Measurements from ENCODE around the gene RBM45.
"Not testable (repeated sequence)": the region's sequence is repeated elsewhere in the genome, so short reads cannot be mapped to it uniquely, and the experiment has no call there.

RBM45 gene

DNA sequence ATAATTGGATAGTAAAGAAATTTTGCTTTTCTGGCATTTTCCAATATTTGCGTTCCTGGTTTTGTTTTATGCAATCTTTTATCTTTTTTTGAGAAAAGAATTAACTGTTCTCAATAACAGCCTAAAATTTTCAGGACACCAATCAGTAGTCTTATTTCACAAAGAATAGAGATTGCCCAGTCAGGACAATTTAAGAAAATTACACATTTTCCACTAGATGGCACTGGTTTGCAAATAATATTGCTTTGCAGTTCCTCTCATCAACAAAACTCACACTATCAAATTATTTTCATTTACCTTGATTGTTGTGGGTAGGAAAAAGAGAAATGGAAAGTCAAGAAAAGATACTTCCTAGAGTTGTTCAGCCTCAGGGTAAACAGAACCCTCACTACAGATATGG lies 2.4 kb upstream of the RBM45 start:
- DNase-seq = peak in 1 of 2 donors; percentile 45

GRCh38 chr2:178110681-178111080 lies 1.6 kb upstream of the RBM45 start:
- no peak for DNase-seq

- DNase-seq = no peak
These were observed 494 bp upstream of the RBM45 start for GRCh38 chr2:178111743-178112142.

- DNase-seq = no peak
These were observed 2.2 kb downstream of the RBM45 start for GRCh38 chr2:178114462-178114861.

GRCh38 chr2:178115271-178115670 lies 3.0 kb downstream of the RBM45 start:
- no peak for DNase-seq

- no peak for DNase-seq
These were observed 5.5 kb downstream of the RBM45 start for GRCh38 chr2:178117725-178118124.

- DNase-seq = no peak
These were observed 7.1 kb downstream of the RBM45 start for GRCh38 chr2:178119179-178119922.

DNA sequence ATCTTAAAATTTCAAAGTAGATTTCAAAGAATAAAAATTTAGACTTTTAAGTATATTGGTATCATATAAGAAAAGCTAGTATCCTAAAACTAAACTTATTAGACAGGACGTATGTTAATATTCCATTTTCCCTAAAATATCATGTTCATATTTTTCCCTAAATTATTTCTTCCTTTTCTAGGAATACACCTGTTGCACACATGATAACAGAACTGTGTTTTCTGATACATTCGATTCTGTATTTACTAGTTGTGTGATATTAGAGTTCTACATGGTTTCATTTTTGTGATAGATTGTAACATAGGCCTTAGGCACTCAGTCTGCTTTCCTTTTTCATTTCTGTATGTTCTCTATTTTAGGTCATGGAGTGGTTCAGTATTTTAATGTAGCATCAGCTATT lies 10.9 kb downstream of the RBM45 start:
- DNase-seq = no peak

DNA sequence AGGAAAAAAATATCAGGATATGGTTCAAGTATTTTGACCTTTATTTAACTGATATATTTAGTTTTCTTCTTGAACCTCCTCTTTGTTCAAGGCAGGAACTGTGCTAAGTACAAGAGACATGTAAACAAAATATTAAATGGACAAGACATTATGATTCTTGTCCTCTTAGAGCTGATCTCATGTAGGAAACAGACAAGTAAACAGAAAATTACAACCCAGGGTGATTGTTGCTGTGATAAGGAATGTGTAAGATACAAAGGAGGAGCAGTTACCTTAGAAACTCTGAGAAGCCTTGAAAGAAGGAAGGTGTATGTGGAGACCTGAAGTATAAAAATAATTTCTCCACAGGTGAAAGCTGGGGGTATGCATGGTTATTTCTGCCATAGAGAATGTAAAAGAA lies 12.9 kb downstream of the RBM45 start:
- DNase-seq = no peak

DNA sequence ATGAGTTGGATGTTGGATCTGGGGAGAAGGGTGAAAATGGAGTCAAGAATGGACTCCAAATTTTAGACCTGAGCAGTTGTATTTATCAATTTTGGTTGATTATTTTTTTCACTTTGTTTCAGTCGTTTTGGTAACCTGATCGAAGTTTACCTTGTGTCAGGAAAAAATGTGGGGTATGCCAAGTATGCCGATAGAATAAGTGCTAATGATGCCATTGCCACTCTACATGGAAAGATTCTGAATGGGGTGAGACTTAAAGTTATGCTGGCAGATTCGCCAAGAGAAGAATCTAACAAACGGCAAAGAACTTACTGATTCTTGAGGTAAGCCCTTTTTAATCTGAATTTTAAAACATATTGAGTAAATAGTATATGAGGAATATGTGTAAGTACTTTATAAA lies 13.6 kb downstream of the RBM45 start:
- no peak for DNase-seq

GRCh38 chr2:178128836-178129630 lies 16.8 kb downstream of the RBM45 start:
- no peak for DNase-seq

GRCh38 chr2:178136321-178137025 lies 24.2 kb downstream of the RBM45 start:
- no peak for DNase-seq

- no peak for DNase-seq
These were observed 30.2 kb downstream of the RBM45 start for GRCh38 chr2:178142274-178143065.

GRCh38 chr2:178143481-178143880 lies 31.2 kb downstream of the RBM45 start:
- no peak for DNase-seq

GRCh38 chr2:178152033-178152432 lies 39.8 kb downstream of the RBM45 start:
- no peak for DNase-seq

- DNase-seq = no peak
These were observed 40.3 kb downstream of the RBM45 start for GRCh38 chr2:178152542-178152941.

DNA sequence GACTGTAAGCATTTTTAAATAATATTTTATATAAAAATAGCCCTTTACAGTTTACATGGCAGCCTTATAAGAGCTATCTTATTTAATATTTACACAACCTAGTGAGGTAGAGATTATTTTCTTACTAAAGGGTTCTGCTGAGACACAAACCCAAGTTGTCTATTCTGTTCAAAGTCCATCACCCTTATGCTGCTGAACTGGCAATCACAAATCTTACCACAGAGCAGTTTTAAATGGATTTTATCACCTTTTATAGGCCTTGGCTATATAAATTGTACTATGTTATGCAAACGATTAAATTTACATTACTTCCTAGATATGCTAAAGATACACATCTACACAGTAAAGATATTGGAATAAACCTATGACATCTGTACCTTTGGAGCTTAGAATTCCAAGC lies 40.7 kb downstream of the RBM45 start:
- DNase-seq = no peak

DNA sequence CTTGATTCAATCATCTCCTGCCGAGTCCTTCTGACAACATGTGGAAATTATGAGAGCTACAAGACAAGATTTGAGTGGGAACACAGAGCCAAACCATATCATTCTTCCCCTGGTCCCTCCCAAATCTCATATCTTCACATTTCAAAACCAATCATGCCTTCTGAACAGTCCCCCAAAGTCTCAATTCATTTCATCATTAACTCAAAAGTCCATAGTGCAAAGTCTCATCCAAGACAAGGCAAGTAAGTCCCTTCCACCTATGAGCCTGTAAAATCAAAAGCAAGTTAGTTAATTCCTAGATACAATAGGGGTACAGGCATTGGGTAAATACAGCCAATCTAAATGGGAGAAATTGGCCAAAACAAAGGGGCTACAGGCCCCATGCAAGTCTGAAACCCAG lies 41.6 kb downstream of the RBM45 start:
- not testable (repeated sequence) for DNase-seq

DNA sequence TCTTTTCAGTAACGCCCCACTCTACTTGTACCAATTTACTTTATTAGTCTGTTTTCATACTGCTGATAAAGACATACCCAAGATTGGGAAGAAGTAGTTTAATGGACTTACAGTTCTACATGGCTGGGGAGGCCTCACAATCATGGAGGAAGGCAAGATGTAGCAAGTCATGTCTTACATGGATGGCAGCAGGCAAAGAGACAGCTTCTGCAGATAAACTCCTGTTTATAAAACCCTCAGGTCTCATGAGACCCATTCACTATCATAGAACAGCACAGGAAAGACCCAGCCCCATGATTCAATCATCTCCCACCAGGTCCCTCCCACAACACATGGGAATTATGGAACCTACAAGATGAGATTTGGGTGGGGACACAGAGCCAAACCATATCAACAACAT lies 43.3 kb downstream of the RBM45 start:
- no peak for DNase-seq

DNA sequence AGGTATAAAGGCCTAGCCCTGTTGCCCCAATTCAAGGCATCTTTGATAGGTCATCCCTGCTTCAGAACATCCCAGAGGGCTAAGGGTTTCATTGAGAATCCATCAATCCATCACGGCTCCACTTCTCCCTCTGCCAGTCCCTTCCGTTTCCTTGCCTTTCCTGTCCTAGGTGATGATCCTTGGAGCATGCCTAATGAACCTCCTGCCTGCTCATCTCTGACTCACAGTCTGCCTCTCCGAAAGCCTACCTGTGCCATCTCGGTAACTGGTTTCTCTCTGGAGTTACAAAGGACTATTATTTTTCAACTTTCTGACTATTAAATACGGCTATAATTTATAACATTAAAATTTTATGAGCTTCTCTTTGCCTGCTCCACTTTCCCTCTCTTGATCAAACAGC lies 45.3 kb downstream of the RBM45 start:
- no peak for DNase-seq

DNA sequence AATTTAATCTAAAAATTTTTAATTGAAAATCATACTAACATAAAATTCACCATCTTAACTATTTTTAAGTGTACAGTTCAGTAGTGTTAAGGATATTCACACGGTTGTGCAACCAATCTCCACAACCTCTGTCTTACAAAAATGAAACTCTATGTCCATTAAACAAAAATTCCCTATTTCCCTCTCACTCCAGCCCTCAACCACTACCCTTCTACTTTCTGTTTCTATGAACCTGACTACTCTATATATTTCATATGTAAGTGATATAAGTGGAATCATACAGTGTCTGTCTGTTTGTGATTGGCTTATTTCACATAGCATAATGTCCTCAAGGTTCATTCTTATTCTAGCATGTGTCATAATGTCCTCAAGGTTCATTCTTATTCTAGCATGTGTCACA lies 47.7 kb downstream of the RBM45 start:
- DNase-seq = no peak

DNA sequence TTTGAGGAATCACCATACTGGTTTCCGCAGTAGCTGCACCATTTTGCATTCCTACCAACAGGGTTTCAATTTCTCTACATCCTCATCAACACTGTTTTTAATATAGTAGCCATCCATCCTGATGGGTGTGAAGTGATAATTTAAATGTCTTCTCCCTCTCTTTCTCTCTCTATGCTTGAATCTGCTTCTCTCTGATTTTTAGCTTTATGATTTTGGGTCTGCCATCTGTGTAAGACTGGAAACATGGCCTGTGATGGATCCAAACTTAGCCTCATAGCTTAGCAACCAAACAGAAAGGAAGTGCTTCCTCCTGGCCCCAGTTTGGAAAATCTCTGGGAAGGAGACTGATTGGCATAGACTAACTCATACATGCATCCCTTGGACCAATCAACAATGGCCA lies 48.4 kb downstream of the RBM45 start:
- DNase-seq = no peak

DNA sequence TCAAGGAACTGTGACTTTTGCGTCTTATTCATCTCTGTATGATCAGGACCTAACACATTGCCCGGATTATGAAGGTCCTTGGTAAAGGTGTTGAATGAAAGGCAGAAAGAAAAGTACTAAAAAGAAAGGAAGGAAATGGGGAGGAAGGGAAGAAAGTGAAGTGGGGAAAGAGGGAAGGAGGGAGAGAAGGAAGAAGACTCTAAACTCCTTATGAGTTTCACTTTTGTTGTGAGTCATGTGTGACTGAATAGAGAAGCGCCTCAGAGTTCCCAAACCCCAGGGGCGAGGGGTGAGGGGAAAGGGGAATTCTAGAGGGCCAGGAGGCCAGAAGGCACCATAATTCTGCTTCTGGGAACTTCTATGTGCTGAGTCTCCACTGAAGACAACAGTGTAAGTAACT lies 51.2 kb downstream of the RBM45 start:
- DNase-seq = no peak

Measured in hippocampal formation (tissue), 2 donors.